Tibial artery (tissue), 4 donors: ENCODE data around the gene M1AP.

ENCODE experiments used
- DNase-seq, 2 donors: peaks; one replicate each; pipeline ENCODE4 v3.0.0-alpha.2; 2019
- H3K27ac ChIP-seq, 2 donors: fragments of 200-600 bp; sonication (generic) in 1 of 2; 1 replicate in 1 of 2; 2 replicates in 1 of 2; pipeline ENCODE4 v1.5.1; 2018 to 2019; ENCODE audit warnings: mild to moderate bottlenecking in 1 of 2
- H3K27me3 ChIP-seq, 2 donors: fragments of 200-600 bp; sonication (generic) in 1 of 2; one replicate each; pipeline versions ENCODE4 v1.5.1 to v1.6.0; 2016 to 2019
- H3K36me3 ChIP-seq, 3 donors: fragments of 200-600 bp; sonication (generic) in 2 of 3; one replicate each; pipeline ENCODE4 v1.5.1; 2016 to 2019; ENCODE audit warnings: mild to moderate bottlenecking in 2 of 3
- H3K4me1 ChIP-seq, 4 donors: fragments of 200-600 bp; sonication (generic) in 2 of 4; 1 replicate in 3 of 4; 2 replicates in 1 of 4; pipeline ENCODE4 v1.5.1; 2016 to 2019
- H3K4me3 ChIP-seq, 2 donors: fragments of 200-600 bp; sonication (generic) in 1 of 2; 1 replicate in 1 of 2; 2 replicates in 1 of 2; pipeline ENCODE4 v1.5.1; 2018 to 2019; ENCODE audit warnings: mild to moderate bottlenecking in 2 of 2
- H3K9me3 ChIP-seq, 3 donors: fragments of 200-600 bp; sonication (generic) in 1 of 3; one replicate each; pipeline ENCODE4 v1.5.1; 2016 to 2019
- intact Hi-C: fragments of 100-400 bp; cut with DNase I; formaldehyde crosslinking; loops from one replicate; pipeline ENCODE4 v1.15.0; 2023; ENCODE audit warnings: low total_unique reads
- TF ChIP-seq, protein P1 (sequence below), 2 experiments: fragments of 200-600 bp in 1 of 2; fragments of 450-650 bp in 1 of 2; IDR thresholded peaks; one replicate each; pipeline ENCODE4 v1.5.1; 2017 to 2019; ENCODE audit warnings: antibody characterized with exemption in 2 of 2, mild to moderate bottlenecking in 1 of 2, moderate library complexity in 1 of 2

The M1AP gene

DNA sequence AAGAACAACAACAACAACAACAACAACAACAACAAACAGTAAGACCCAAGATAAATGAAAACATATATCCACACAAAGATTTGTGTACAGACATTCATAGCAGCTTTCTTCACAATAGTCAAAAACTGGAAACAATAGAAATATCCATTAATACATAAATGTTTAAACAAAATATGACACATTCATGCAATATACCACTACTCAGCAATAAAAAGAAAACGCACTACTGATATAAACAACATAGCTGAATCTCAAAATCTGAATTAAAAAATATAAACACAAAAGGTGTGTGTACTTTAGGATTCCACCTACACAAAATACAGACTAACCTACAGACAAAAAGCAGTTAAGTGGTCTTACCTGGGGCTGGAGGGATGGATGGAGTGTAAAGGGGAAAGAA, 51.5 kb downstream of the M1AP start:
- Histone ChIP-seq H3K27me3 (peaks cover 3 to 46% of the 10 kb centered on the region in 2 donors), H3K36me3 (no peaks in the 10 kb centered on the region), H3K27ac (no peak overlapping the region), H3K4me3 (no peak overlapping the region), H3K9me3 (no peaks in the 10 kb centered on the region), H3K4me1 (no peaks in the 10 kb centered on the region)
- TF ChIP-seq, protein P1, sequence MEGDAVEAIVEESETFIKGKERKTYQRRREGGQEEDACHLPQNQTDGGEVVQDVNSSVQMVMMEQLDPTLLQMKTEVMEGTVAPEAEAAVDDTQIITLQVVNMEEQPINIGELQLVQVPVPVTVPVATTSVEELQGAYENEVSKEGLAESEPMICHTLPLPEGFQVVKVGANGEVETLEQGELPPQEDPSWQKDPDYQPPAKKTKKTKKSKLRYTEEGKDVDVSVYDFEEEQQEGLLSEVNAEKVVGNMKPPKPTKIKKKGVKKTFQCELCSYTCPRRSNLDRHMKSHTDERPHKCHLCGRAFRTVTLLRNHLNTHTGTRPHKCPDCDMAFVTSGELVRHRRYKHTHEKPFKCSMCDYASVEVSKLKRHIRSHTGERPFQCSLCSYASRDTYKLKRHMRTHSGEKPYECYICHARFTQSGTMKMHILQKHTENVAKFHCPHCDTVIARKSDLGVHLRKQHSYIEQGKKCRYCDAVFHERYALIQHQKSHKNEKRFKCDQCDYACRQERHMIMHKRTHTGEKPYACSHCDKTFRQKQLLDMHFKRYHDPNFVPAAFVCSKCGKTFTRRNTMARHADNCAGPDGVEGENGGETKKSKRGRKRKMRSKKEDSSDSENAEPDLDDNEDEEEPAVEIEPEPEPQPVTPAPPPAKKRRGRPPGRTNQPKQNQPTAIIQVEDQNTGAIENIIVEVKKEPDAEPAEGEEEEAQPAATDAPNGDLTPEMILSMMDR (IDR thresholded peaks at IDR 0.05) = no peak
- no peak for DNase-seq
- intact Hi-C loops = no loop called here

DNA sequence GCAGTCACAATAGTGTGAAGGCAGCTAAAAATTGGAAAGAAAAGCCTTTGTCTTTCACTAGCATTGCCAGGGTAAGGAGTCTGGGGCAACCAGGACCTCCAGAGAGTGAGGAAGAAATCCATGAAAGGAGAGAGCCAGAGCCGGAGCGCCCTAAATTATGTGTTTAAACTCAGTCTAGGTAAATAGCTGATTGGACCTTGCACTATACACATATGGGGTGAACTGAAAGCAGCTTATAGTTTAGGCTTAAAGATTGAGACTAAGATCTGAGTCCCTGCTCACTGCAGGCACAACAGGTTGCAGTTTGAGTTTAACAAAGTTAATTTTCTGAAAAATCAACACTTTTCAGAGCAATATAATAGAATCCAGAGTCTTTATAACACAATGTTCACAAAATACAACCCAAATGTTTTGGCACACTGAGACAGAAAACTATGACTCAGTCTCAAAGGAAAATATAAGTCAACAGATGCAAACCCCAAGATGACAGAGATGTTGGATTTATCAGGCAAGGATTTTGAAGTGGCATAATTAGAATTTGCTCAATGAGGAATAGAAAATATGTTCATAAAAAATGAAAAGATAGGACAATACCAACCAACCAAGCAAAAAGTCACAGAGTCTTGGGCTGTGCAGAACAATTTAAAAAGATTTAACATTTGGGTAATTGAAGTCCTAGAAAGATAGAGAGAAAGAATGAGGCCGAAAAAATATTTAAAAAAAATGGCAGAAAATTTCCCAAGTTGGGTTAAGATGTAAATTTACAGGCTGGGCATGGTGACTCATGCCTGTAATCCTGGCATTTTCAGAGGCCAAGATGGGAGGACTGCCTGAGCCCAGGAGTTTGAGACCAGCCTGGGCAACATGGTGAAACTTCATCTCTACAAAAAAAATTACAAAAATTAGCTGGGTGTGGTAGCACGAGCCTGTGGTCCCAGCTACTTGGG, 54.0 kb downstream of the M1AP start:
- TF ChIP-seq, protein P1 (IDR thresholded peaks at IDR 0.05) = no peak
- no peaks in the 10 kb centered on the region for H3K36me3 ChIP-seq
- no peak for DNase-seq
- no peaks in the 10 kb centered on the region for H3K4me1 ChIP-seq
- no peaks in the 10 kb centered on the region for H3K9me3 ChIP-seq
- H3K27me3 ChIP-seq = peaks cover 3 to 60% of the 10 kb centered on the region in 2 donors
- H3K4me3 ChIP-seq = no peak overlapping the region
- intact Hi-C loops = no loop called here
- H3K27ac ChIP-seq = no peak overlapping the region

DNA sequence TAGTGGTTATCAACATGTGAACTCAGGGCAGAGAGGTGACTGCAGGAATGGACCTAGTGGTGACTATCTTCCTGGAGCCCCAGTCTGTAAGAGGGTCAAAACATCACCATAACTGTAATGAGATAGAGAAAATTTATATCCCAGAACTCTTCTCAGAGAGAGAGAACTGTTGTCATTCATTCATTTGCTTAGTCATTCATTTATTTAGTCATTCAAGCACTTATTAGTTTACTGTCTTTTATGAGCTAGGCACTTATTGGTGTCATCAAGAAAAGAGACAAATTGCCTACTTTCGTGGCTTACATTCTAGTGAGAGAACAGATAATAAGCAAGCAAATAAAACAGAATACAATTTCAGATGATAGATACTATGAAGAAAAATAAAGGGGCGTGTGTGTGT, 59.5 kb downstream of the M1AP start:
- Histone ChIP-seq H3K4me1 (peaks cover 0 to 6% (median 2%) of the 10 kb centered on the region in 4 donors), H3K36me3 (no peaks in the 10 kb centered on the region), H3K9me3 (no peaks in the 10 kb centered on the region), H3K4me3 (no peak overlapping the region), H3K27ac (no peak overlapping the region), H3K27me3 (peaks cover 3 to 37% of the 10 kb centered on the region in 2 donors)
- intact Hi-C loops = loop anchor here (5.0 kb wide), 2 partner anchors 36 to 61 kb away; partner anchors contain the start of genes AUP1, DOK1, DQX1 and HTRA2
- TF ChIP-seq, protein P1 (IDR thresholded peaks at IDR 0.05) = no peak
- DNase-seq = no peak

DNA sequence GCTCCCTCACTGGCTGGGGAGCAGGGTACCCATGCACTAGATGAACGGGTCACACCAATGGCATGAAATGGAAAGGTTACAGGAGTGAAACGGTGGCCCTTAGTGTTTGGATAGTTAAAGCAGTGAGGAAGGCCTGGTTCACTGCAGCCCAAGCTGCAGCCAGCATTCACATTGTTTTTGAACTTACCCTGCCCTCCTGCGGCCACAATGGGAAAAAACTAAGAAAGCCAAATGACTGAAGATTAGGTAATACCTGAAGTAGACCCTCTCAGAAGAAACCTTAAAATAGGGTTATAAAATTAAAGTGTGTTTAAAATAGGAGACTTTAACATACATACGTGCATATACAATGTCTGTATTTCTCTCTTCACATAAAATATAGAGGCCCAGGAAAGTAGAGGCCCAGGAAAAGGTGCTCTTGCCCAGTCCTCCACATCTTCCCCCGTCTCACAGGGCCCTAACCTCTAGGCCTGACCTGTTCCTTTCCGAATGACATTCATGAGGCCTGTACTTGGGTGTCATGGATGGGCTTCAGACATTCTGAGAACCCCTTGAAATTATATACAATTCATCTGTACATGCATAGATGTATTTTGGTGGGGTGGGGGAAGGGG, 60.4 kb downstream of the M1AP start:
- TF ChIP-seq, protein P1 (IDR thresholded peaks at IDR 0.05) = peak; percentile 66 to 77
- no peaks in the 10 kb centered on the region for H3K9me3 ChIP-seq
- no peak overlapping the region for H3K4me3 ChIP-seq
- intact Hi-C loops = loop anchor here (1.0 to 5.0 kb wide), 3 partner anchors 35 to 103 kb away; partner anchors contain the start of genes AUP1, DOK1, DQX1 and HTRA2
- no peaks in the 10 kb centered on the region for H3K36me3 ChIP-seq
- H3K4me1 ChIP-seq = peaks cover 0 to 13% (median 5%) of the 10 kb centered on the region in 4 donors
- peaks cover 0 to 28% of the 10 kb centered on the region in 2 donors for H3K27me3 ChIP-seq
- no peak overlapping the region for H3K27ac ChIP-seq
- peak; percentile 76 to 80 for DNase-seq

DNA sequence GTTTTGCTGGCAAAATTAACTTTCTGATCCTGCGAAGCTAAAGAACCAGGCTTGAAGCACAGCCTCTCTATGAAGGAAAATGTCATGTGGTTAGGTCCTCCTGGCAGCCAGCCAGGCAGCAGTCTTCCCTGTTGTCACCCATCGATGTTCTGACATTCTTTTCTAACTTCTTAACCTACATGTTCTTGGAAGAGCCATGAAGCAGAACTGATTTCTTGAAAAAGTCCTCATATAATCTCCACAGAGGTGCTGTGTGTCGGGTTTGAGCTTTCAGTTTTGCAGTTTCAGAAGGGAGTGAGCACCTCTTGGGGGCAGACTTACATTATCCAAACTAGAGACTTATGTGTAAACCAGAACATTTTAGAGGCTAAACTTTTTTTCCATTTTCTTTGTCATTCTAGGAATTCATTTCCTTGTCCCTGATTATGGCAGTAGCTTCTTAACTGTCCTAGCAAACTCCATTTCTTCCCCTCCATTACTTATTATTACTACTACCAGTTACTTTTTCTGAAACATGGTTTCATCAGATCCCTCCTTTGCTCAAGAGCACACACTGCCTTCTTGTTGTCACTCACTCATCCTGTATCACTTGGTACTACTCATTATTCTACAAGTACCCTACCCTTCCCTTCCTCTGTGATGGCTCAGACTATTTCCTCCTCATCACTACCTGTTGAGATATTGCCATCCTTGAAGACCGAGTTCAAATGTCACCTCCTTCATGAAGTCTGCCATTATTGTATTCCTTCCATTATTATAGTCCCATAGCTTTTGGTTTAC, 62.5 kb downstream of the M1AP start:
- Histone ChIP-seq H3K4me1 (peaks cover 0 to 13% (median 5%) of the 10 kb centered on the region in 4 donors), H3K9me3 (no peaks in the 10 kb centered on the region), H3K27me3 (peaks cover 0 to 12% of the 10 kb centered on the region in 2 donors), H3K27ac (no peak overlapping the region), H3K4me3 (no peak overlapping the region), H3K36me3 (no peaks in the 10 kb centered on the region)
- TF ChIP-seq, protein P1 (IDR thresholded peaks at IDR 0.05) = no peak
- DNase-seq = peak in 1 of 2 donors; percentile 48
- intact Hi-C loops = loop anchor here (5.0 kb wide), 2 partner anchors 33 to 58 kb away; partner anchors contain the start of genes AUP1, DOK1, DQX1 and HTRA2
